ENCODE measurements around the gene AQP4.

The AQP4 gene

GRCh38 chr18:26865557-26865956 lies at the start of gene AQP4:
Gene AQP4 (minus strand): TSS chr18:26865707. CDS start chr18:26865689, 18 bp downstream.
- DNase-seq (ENCODE audit: low read depth): no peak
- no peak for TF ChIP-seq CTCF (conservative IDR thresholded peaks at IDR 0.05; ENCODE audit: low read depth, low read length)
- no peak within 1 kb of the TSS for H3K4me3 ChIP-seq (ENCODE audit: low read depth, low read length)

DNA sequence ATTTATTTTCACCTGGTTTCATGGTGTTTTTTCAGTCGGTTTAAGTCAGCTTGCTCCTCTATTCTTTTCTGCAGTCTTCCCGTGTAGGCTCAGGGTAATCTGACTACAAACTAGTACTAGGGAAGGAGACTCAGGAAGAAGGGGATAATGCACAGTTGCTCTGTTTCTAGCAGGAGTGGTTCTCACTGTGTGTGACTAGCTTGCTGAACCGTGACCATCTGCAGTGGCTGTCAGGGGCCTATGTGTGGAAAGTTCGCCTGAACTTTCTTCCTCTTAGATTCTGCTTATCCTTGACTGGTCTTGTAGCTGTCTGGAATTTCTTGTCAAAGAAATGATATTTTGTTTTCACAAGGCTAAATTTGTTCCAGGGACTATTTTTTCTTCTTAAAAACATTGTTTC lies 46.3 kb upstream of the AQP4 start:
- no peak for DNase-seq (ENCODE audit: low read depth)
- H3K4me3 ChIP-seq (ENCODE audit: low read depth, low read length): no peak overlapping the region
- TF ChIP-seq CTCF (conservative IDR thresholded peaks at IDR 0.05; ENCODE audit: low read depth, low read length): no peak

GRCh38 chr18:26909599-26910290 lies 44.2 kb upstream of the AQP4 start:
- H3K4me3 ChIP-seq (ENCODE audit: low read depth, low read length): no peak overlapping the region
- no peak for DNase-seq (ENCODE audit: low read depth)
- no peak for TF ChIP-seq CTCF (conservative IDR thresholded peaks at IDR 0.05; ENCODE audit: low read depth, low read length)

GRCh38 chr18:26908906-26909305 lies 43.4 kb upstream of the AQP4 start:
- no peak overlapping the region for H3K4me3 ChIP-seq (ENCODE audit: low read depth, low read length)
- TF ChIP-seq CTCF (conservative IDR thresholded peaks at IDR 0.05; ENCODE audit: low read depth, low read length): no peak
- DNase-seq (ENCODE audit: low read depth): no peak

GRCh38 chr18:26902291-26902690 lies 36.8 kb upstream of the AQP4 start:
- no peak for TF ChIP-seq CTCF (conservative IDR thresholded peaks at IDR 0.05; ENCODE audit: low read depth, low read length)
- no peak overlapping the region for H3K4me3 ChIP-seq (ENCODE audit: low read depth, low read length)
- no peak for DNase-seq (ENCODE audit: low read depth)

GRCh38 chr18:26901020-26901419 lies 35.5 kb upstream of the AQP4 start:
- no peak overlapping the region for H3K4me3 ChIP-seq (ENCODE audit: low read depth, low read length)
- no peak for TF ChIP-seq CTCF (conservative IDR thresholded peaks at IDR 0.05; ENCODE audit: low read depth, low read length)
- no peak for DNase-seq (ENCODE audit: low read depth)

GRCh38 chr18:26894426-26894825 lies 28.9 kb upstream of the AQP4 start:
- DNase-seq (ENCODE audit: low read depth): no peak
- TF ChIP-seq CTCF (conservative IDR thresholded peaks at IDR 0.05; ENCODE audit: low read depth, low read length): no peak
- no peak overlapping the region for H3K4me3 ChIP-seq (ENCODE audit: low read depth, low read length)

Data from choroid plexus epithelial cell (primary cell).